ENCODE results near the gene GATAD2A. TPM values are rescaled to one million over a fixed set of nuclear protein-coding genes. Genes with fewer than 3 reads are reported as not detected.
A peak's percentile ranks its signal among the peaks of the same experiment; 100 is the strongest.

Gene GATAD2A
- total and polyA plus RNA-seq, 9 of the 15 experiments (the other 6 are each of a cell fraction or from before 2014, with no cell fraction given), result 2.4 to 226 (median 44.2) TPM

- TF ChIP-seq CBX2 (IDR thresholded peaks at IDR 0.05; ENCODE audit: insufficient read depth, low read length, poor library complexity, severe bottlenecking), result no peak
- no peak for TF ChIP-seq NFATC3 (IDR thresholded peaks at IDR 0.05)
- no peak for TF ChIP-seq SETDB1 (IDR thresholded peaks at IDR 0.05; ENCODE audit: low read length)
- no peak; the same call in 1 of the 2 replicates for TF ChIP-seq MYC (IDR thresholded peaks at IDR 0.05; ENCODE audit: low read depth, low read length)
- no peak for TF ChIP-seq MYC (CRISPR knock-in tag; IDR thresholded peaks at IDR 0.05; ENCODE audit: borderline replicate concordance, low read depth)
- TF ChIP-seq ZNF586 (CRISPR knock-in tag; conservative IDR thresholded peaks at IDR 0.05), result no peak
- TF ChIP-seq ZNF280B (CRISPR knock-in tag; IDR thresholded peaks at IDR 0.05), result no peak
- TF ChIP-seq SMAD1 (IDR thresholded peaks at IDR 0.05; ENCODE audit: low read depth, low read length, partially characterized antibody), result no peak
- no peak for TF ChIP-seq RBM39 (optimal IDR thresholded peaks at IDR 0.05; ENCODE audit: low read depth, low read length)
- TF ChIP-seq MAFF (IDR thresholded peaks at IDR 0.05; ENCODE audit: low read length), result no peak
- TF ChIP-seq HBP1 (CRISPR knock-in tag; IDR thresholded peaks at IDR 0.05), result no peak
- no peak for TF ChIP-seq ID3 (CRISPR knock-in tag; IDR thresholded peaks at IDR 0.05)
- no peak for TF ChIP-seq ID3 (tag; IDR thresholded peaks at IDR 0.05)
- no peak for TF ChIP-seq ZNF551 (CRISPR knock-in tag; IDR thresholded peaks at IDR 0.05)
- no peak for TF ChIP-seq COPS2 (conservative IDR thresholded peaks at IDR 0.05)
- TF ChIP-seq FOXJ2 (tag; IDR thresholded peaks at IDR 0.05), result no peak
- no peak for TF ChIP-seq ZBTB17 (CRISPR knock-in tag; IDR thresholded peaks at IDR 0.05)
- no peak; a peak in 1 of 4 replicates for TF ChIP-seq RAD21 (CRISPR knock-in tag; conservative IDR thresholded peaks at IDR 0.05 in 1 of 2, IDR thresholded peaks at IDR 0.05 in 1 of 2)
- no peak for TF ChIP-seq ZNF785 (CRISPR knock-in tag; IDR thresholded peaks at IDR 0.05)
- no peak for TF ChIP-seq GATAD2B (IDR thresholded peaks at IDR 0.05; ENCODE audit: borderline replicate concordance)
- no peak for TF ChIP-seq PREB (CRISPR knock-in tag; IDR thresholded peaks at IDR 0.05)
- no peak for TF ChIP-seq FOXK2 (conservative IDR thresholded peaks at IDR 0.05 in 1 of 2, IDR thresholded peaks at IDR 0.05 in 1 of 2; ENCODE audit: low read depth in 2 of 2)
- no peak for TF ChIP-seq SRSF3 (IDR thresholded peaks at IDR 0.05; ENCODE audit: insufficient read depth, low read length)
- 0 out of 2 replicates have a peak, but pooled peaks have one; percentile 8 for TF ChIP-seq ZNF354B (CRISPR knock-in tag; IDR thresholded peaks at IDR 0.05)
- TF ChIP-seq RHOXF2B (CRISPR knock-in tag; conservative IDR thresholded peaks at IDR 0.05), result no peak
These were observed 82.7 kb downstream of the GATAD2A start (continued) for GRCh38 chr19:19487950-19488874.
